ENCODE results near the gene CD63.

The CD63 gene

DNA sequence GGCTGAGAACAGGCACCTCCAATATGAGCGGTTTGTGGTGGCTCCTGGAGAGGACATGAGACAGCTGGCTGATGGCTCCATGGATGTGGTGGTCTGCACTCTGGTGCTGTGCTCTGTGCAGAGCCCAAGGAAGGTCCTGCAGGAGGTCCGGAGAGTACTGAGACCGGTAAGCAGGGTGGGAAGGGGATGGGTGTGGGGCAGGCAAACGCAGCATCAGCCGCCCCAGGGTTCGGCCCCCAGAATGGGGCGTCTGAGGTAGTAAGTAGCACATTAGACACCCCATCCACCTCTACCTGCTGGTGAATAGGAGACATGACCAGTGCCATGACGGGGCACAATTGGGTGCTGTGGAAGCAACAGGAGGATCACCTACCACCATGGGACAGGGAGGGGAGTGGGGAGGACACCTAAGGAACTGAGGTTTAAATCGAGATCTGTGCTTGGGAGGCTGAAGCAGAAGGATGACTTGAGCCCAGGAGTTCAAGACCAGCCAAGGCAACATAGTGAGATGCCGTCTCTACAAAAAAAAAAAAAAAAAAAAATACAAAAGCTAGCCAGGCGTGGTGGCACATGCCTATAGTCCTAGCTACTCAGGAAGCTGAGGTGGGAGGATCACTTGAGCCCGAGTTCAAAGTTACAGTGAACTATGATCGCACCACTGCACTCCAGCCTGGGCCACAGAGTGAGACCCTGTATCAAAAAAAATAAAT is 46.6 kb downstream of the CD63 start:
- ATAC-seq (ENCODE audit: low read depth): no peak
- H3K27me3 ChIP-seq (ENCODE audit: insufficient read depth, poor library complexity, severe bottlenecking): no peaks in the 10 kb centered on the region
- no peak for DNase-seq (ENCODE audit: low spot score)
- no peaks in the 10 kb centered on the region for H3K4me1 ChIP-seq (ENCODE audit: insufficient read depth, poor library complexity, severe bottlenecking)
- TF ChIP-seq, protein P1, sequence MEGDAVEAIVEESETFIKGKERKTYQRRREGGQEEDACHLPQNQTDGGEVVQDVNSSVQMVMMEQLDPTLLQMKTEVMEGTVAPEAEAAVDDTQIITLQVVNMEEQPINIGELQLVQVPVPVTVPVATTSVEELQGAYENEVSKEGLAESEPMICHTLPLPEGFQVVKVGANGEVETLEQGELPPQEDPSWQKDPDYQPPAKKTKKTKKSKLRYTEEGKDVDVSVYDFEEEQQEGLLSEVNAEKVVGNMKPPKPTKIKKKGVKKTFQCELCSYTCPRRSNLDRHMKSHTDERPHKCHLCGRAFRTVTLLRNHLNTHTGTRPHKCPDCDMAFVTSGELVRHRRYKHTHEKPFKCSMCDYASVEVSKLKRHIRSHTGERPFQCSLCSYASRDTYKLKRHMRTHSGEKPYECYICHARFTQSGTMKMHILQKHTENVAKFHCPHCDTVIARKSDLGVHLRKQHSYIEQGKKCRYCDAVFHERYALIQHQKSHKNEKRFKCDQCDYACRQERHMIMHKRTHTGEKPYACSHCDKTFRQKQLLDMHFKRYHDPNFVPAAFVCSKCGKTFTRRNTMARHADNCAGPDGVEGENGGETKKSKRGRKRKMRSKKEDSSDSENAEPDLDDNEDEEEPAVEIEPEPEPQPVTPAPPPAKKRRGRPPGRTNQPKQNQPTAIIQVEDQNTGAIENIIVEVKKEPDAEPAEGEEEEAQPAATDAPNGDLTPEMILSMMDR (IDR thresholded peaks at IDR 0.05; ENCODE audit: poor library complexity, severe bottlenecking): no peak
- no peaks in the 10 kb centered on the region for H3K9me3 ChIP-seq (ENCODE audit: severe bottlenecking)
- H3K4me3 ChIP-seq (ENCODE audit: severe bottlenecking): no peak overlapping the region
- no peak overlapping the region for H3K27ac ChIP-seq (ENCODE audit: poor library complexity, severe bottlenecking)
- no peaks in the 10 kb centered on the region for H3K36me3 ChIP-seq (ENCODE audit: low read depth)

DNA sequence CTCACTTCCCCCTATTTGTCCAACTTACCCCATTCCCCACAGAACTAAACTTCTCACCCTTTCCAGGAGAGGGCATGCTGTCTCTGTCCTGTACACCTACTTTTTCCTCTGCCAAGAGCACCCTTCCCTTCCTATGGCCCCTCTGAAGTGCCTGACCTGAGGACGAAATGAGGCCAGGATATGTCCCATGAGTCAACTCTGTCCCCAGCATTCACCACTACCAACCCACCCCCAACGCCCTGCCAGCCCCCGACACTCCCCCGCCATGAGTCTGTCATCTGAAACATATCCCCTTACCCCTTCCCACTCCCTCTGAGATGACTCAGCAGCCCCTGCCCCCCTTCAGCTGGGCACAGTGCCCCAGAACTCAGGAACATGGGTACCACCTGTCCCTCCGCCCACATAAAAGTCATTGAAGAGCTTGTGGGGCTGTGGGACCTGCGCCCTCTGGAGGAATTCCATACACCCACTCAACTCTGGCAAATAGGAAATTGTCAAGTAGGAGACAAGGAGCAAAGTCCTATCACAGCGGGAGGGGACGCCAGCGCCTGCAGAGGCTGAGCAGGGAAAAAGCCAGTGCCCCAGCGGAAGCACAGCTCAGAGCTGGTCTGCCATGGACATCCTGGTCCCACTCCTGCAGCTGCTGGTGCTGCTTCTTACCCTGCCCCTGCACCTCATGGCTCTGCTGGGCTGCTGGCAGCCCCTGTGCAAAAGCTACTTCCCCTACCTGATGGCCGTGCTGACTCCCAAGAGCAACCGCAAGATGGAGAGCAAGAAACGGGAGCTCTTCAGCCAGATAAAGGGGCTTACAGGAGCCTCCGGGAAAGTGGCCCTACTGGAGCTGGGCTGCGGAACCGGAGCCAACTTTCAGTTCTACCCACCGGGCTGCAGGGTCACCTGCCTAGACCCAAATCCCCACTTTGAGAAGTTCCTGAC is 47.4 kb downstream of the CD63 start:
- H3K27me3 ChIP-seq (ENCODE audit: insufficient read depth, poor library complexity, severe bottlenecking): no peaks in the 10 kb centered on the region
- DNase-seq (ENCODE audit: low spot score): no peak
- H3K9me3 ChIP-seq (ENCODE audit: severe bottlenecking): no peaks in the 10 kb centered on the region
- H3K4me3 ChIP-seq (ENCODE audit: severe bottlenecking): no peak overlapping the region
- H3K4me1 ChIP-seq (ENCODE audit: insufficient read depth, poor library complexity, severe bottlenecking): no peaks in the 10 kb centered on the region
- H3K36me3 ChIP-seq (ENCODE audit: low read depth): no peaks in the 10 kb centered on the region
- peak; percentile 81 for ATAC-seq (ENCODE audit: low read depth)
- H3K27ac ChIP-seq (ENCODE audit: poor library complexity, severe bottlenecking): no peak overlapping the region
- TF ChIP-seq, protein P1 (IDR thresholded peaks at IDR 0.05; ENCODE audit: poor library complexity, severe bottlenecking): peak; percentile 64

DNA sequence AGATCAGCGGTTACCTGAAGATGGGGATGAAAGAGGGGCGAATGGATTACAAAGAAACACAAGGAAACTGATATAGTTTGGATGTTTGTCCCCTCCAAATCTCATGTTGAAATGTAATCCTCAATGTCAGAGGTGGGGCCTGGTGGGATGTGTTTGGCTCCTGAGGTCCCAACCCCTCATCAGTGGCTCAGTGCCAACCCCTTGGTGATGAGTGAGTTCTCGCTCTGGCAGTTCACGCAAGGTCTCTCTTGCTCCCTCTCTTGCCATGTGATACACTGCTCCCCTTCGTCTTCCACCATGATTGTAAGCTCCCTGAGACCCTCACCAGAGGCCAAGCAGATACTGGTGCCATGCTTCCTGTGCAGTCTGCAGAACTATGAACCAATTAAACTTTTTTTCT is 49.1 kb downstream of the CD63 start:
- TF ChIP-seq, protein P1 (IDR thresholded peaks at IDR 0.05; ENCODE audit: poor library complexity, severe bottlenecking): no peak
- no peak overlapping the region for H3K27ac ChIP-seq (ENCODE audit: poor library complexity, severe bottlenecking)
- H3K4me3 ChIP-seq (ENCODE audit: severe bottlenecking): no peak overlapping the region
- ATAC-seq (ENCODE audit: low read depth) (no peak), DNase-seq (ENCODE audit: low spot score) (no peak)
- no peaks in the 10 kb centered on the region for H3K4me1 ChIP-seq (ENCODE audit: insufficient read depth, poor library complexity, severe bottlenecking)
- H3K27me3 ChIP-seq (ENCODE audit: insufficient read depth, poor library complexity, severe bottlenecking): no peaks in the 10 kb centered on the region
- no peaks in the 10 kb centered on the region for H3K36me3 ChIP-seq (ENCODE audit: low read depth)
- H3K9me3 ChIP-seq (ENCODE audit: severe bottlenecking): no peaks in the 10 kb centered on the region

DNA sequence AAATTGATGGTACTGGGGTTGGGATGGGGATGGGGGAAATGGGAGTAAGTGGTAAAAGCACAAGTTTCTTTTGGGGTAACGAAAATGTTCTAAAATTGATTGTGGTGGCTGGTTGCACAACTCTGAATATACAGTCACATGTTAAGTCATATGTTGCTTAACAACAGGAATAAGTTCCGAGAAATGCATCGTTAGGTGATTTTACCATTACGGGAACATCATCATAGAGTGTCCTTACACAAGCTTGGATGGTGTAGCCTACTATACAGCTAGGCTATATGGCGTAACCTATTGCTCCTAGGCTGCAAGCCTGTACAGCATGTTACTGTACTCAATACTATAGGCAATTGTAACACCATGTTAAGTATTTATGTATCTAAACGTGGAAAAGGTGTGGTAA is 52.1 kb downstream of the CD63 start:
- TF ChIP-seq, protein P1 (IDR thresholded peaks at IDR 0.05; ENCODE audit: poor library complexity, severe bottlenecking): no peak
- Histone ChIP-seq H3K4me1 (ENCODE audit: insufficient read depth, poor library complexity, severe bottlenecking) (no peaks in the 10 kb centered on the region), H3K4me3 (ENCODE audit: severe bottlenecking) (no peak overlapping the region), H3K36me3 (ENCODE audit: low read depth) (no peaks in the 10 kb centered on the region), H3K9me3 (ENCODE audit: severe bottlenecking) (no peaks in the 10 kb centered on the region), H3K27me3 (ENCODE audit: insufficient read depth, poor library complexity, severe bottlenecking) (no peaks in the 10 kb centered on the region), H3K27ac (ENCODE audit: poor library complexity, severe bottlenecking) (no peak overlapping the region)
- ATAC-seq (ENCODE audit: low read depth) (no peak), DNase-seq (ENCODE audit: low spot score) (no peak)

Measured in RWPE2 (cell line).